OCI-LY3 (cell line): ENCODE data around the gene GDF11.

Source experiments
- H2AFZ ChIP-seq: fragments of 200-600, 300-600 bp; shearing (Covaris generic); 2 replicates; pipeline ENCODE4 v1.6.0; 2014; ENCODE audit warnings: antibody characterized with exemption, low read depth, low read length
- H3K27ac ChIP-seq: fragments of 200-600, 300-600 bp; sonication (generic); 2 replicates; pipeline ENCODE4 v1.5.1; 2014; ENCODE audit warnings: mild to moderate bottlenecking, low read length, moderate library complexity, mixed read lengths
- H3K27me3 ChIP-seq: fragments of 200-600, 300-600 bp; sonication (generic); 2 replicates; pipeline ENCODE4 v1.6.1; 2014; ENCODE audit warnings: low read depth, low read length, mixed read lengths
- H3K36me3 ChIP-seq: fragments of 200-600, 300-600 bp; sonication (generic); replicated peaks from 2 replicates; pipeline ENCODE3; 2014; ENCODE audit warnings: low read depth, low read length, mixed read lengths
- H3K4me1 ChIP-seq: fragments of 300-600, 200-600 bp; sonication (generic); 2 replicates; pipeline ENCODE4 v1.6.1; 2014; ENCODE audit warnings: low read length, mixed read lengths
- H3K4me2 ChIP-seq: fragments of 200-600, 300-600 bp; sonication (generic); 2 replicates; pipeline ENCODE4 v1.6.1; 2014; ENCODE audit warnings: low read length, mixed read lengths
- H3K4me3 ChIP-seq: fragments of 300-600, 200-600 bp; sonication (generic); 2 replicates; pipeline ENCODE4 v1.5.1; 2014; ENCODE audit warnings: antibody characterized with exemption, mild to moderate bottlenecking, low read length, moderate library complexity
- H3K79me2 ChIP-seq: fragments of 300-600, 200-600 bp; shearing (Covaris generic); 2 replicates; pipeline ENCODE4 v1.6.1; 2014; ENCODE audit warnings: mild to moderate bottlenecking, low read length, mixed read lengths
- H3K9ac ChIP-seq: fragments of 300-600, 200-600 bp; shearing (Covaris generic); 2 replicates; pipeline ENCODE4 v1.6.0; 2014; ENCODE audit warnings: mild to moderate bottlenecking, low read length, moderate library complexity
- H3K9me3 ChIP-seq: fragments of 200-600, 300-600 bp; shearing (Covaris generic); 2 replicates; pipeline ENCODE4 v1.6.1; 2014; ENCODE audit warnings: low read length, mixed read lengths; ENCODE audit not compliant: insufficient read depth
- H4K20me1 ChIP-seq: fragments of 200-600, 300-600 bp; sonication (generic); 2 replicates; pipeline ENCODE4 v1.6.1; 2016; ENCODE audit warnings: low read length, mixed read lengths; ENCODE audit not compliant: insufficient read depth
- EZH2phosphoT487 ChIP-seq: fragments of 200-600 bp; shearing (Covaris generic); IDR thresholded peaks from 2 replicates; pipeline ENCODE4 v1.6.1; 2018; ENCODE audit warnings: antibody characterized with exemption, mixed run types, low read depth
- TF ChIP-seq, protein P1 (sequence below): fragments of 200-600, 300-600 bp; sonication (generic); IDR thresholded peaks from 2 replicates; pipeline ENCODE4 v1.5.1; 2014; ENCODE audit warnings: antibody characterized with exemption, low read length, low read depth

Gene GDF11

DNA sequence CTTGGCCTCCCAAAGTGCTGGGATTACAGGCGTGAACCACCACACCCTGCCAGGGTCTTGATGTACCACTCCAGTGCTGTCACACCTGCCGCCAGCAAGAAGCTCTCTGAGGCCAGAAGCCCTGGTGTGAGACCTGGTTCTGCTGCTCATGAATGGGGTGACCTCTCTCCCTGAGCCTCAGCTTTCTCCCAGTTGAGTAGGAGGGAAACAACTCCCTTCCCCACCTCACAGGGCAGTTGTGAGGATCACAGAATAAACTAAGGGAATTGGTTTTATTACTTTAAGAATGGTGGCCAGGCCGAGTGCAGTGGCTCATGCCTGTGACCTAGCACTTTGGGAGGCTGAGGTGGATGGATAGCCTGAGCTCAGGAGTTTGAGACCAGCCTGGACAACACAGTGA, 8.3 kb upstream of the GDF11 start:
- no peaks in the 10 kb centered on the region for H3K36me3 ChIP-seq
- H2AFZ ChIP-seq: no peak overlapping the region
- no peaks in the 10 kb centered on the region for H3K27me3 ChIP-seq
- no peaks in the 10 kb centered on the region for H3K79me2 ChIP-seq
- H3K4me2 ChIP-seq: no peak overlapping the region
- H3K4me1 ChIP-seq: peaks cover 14% of the 10 kb centered on the region; the same call in 1 of the 2 replicates
- TF ChIP-seq, protein P1, sequence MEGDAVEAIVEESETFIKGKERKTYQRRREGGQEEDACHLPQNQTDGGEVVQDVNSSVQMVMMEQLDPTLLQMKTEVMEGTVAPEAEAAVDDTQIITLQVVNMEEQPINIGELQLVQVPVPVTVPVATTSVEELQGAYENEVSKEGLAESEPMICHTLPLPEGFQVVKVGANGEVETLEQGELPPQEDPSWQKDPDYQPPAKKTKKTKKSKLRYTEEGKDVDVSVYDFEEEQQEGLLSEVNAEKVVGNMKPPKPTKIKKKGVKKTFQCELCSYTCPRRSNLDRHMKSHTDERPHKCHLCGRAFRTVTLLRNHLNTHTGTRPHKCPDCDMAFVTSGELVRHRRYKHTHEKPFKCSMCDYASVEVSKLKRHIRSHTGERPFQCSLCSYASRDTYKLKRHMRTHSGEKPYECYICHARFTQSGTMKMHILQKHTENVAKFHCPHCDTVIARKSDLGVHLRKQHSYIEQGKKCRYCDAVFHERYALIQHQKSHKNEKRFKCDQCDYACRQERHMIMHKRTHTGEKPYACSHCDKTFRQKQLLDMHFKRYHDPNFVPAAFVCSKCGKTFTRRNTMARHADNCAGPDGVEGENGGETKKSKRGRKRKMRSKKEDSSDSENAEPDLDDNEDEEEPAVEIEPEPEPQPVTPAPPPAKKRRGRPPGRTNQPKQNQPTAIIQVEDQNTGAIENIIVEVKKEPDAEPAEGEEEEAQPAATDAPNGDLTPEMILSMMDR: no peak
- no peak for TF ChIP-seq EZH2phosphoT487
- no peak overlapping the region for H3K9ac ChIP-seq
- no peak overlapping the region for H3K4me3 ChIP-seq
- no peaks in the 10 kb centered on the region for H3K9me3 ChIP-seq
- H4K20me1 ChIP-seq: no peaks in the 10 kb centered on the region
- no peak overlapping the region for H3K27ac ChIP-seq

DNA sequence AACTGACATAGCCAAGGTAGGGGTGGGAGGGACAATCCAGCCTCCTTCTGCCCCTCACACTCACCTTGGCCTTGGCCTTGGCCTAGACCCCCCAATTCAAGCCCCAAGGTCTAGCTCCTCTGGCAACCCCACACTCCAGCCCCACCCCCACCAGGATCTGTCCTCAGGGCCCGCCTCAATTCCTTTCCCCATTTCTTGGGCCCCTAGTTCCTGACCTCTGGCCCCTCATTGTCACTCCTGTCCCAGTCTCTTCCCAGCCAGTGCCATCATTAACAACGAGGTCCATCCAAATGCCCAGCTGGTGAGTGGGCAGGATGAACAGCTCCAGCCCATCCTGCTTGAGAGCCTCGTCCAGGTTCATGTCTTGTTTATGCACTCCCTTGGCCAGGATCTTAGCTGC, 6.8 kb upstream of the GDF11 start:
- H3K4me1 ChIP-seq: peaks cover 8% of the 10 kb centered on the region; the same call in 1 of the 2 replicates
- no peak overlapping the region for H3K9ac ChIP-seq
- no peak overlapping the region for H3K27ac ChIP-seq
- H3K27me3 ChIP-seq: no peaks in the 10 kb centered on the region
- no peaks in the 10 kb centered on the region for H3K9me3 ChIP-seq
- no peaks in the 10 kb centered on the region for H4K20me1 ChIP-seq
- no peaks in the 10 kb centered on the region for H3K79me2 ChIP-seq
- no peak overlapping the region for H3K4me3 ChIP-seq
- no peaks in the 10 kb centered on the region for H3K36me3 ChIP-seq
- H3K4me2 ChIP-seq: no peak overlapping the region
- no peak for TF ChIP-seq EZH2phosphoT487
- TF ChIP-seq, protein P1: no peak
- no peak overlapping the region for H2AFZ ChIP-seq

DNA sequence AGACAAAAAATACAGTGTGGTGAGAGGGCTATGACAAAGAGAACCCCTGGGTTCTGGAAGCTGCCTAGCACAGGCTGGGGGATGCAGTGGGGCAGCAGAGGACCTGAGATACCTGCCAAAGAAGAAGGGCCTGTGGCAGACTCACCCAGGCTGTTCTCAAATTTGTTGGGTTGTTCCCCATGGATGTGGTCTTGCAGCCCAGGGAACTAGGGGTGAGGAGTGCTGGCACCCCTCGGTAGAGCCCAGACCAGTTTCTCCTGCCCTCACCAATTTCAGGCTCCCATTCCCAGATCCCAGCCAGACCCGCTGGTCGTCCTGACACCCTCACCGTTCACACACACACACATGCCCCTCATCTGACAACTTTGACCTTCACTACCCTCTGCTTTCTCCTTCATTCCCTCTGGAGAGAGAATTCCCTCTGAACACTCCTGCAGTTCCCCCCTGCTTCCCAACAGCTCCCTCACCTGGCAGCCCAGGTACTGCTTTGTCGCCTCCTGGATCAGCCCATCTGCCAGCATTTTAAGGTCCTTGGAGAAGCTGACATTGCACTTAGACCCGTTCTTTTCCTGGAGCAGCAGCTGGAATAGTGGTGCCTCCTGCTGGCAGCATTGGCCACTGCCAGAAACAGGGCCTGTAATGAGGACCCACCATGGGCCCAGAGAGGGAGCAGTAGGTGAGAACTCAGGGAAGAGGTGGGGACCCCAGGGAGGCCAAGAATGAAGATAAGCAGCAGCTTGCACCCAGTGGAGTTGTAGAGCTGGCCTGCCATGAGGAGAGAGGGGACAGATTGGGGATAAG, 5.9 kb upstream of the GDF11 start:
- H2AFZ ChIP-seq: no peak overlapping the region

DNA sequence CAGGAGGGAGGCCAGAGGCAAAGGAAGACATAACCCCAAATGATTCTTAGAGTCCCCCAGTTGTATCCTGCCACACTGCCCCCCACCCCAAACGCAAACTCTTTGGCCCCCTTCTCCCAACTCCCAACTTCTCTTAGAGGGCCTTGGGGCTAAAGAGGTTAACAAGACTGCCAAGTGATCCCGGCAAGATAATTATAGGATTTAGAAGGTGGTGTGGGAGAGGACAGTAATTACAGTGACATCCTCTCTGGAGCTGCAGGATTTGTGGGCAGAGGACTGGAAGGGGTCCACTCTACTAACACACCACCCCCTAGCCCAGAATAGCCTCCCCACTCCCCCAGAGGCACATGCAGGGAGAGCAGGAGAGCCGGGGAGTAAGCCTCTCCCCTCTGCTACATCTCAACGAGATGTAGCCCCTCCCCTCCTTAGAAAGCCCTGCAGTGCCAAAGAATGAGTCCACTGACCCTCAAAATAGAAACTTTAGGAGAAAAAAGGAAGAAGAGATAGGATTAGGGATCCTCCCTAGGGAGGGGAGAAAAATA, 5.3 kb upstream of the GDF11 start:
- Histone ChIP-seq H3K27ac (peak overlapping the region; percentile 28; the same call in 1 of the 2 replicates), H3K4me3 (peak overlapping the region; percentile 87), H3K79me2 (no peaks in the 10 kb centered on the region), H2AFZ (peak overlapping the region; percentile 88), H4K20me1 (no peaks in the 10 kb centered on the region), H3K4me1 (peaks cover 11% of the 10 kb centered on the region), H3K9me3 (no peaks in the 10 kb centered on the region), H3K36me3 (no peaks in the 10 kb centered on the region), H3K27me3 (peaks cover 8% of the 10 kb centered on the region; the same call in 1 of the 2 replicates), H3K4me2 (peak overlapping the region; percentile 94), H3K9ac (peak overlapping the region; percentile 83)
- TF ChIP-seq EZH2phosphoT487: no peak
- TF ChIP-seq, protein P1: peak; percentile 2; the same call in 1 of the 2 replicates

More for the DNA sequence above, 5.9 kb upstream of the GDF11 start:
- Histone ChIP-seq H3K27ac (no peak overlapping the region), H4K20me1 (no peaks in the 10 kb centered on the region), H3K4me2 (peak overlapping the region; percentile 94), H3K4me1 (peaks cover 8% of the 10 kb centered on the region; the same call in 1 of the 2 replicates), H3K27me3 (peaks cover 4% of the 10 kb centered on the region; the same call in 1 of the 2 replicates), H3K79me2 (no peaks in the 10 kb centered on the region), H3K9ac (peak overlapping the region; percentile 83; the same call in 1 of the 2 replicates), H3K9me3 (no peaks in the 10 kb centered on the region), H3K4me3 (no peak overlapping the region), H3K36me3 (no peaks in the 10 kb centered on the region)
- TF ChIP-seq EZH2phosphoT487: no peak
- TF ChIP-seq, protein P1: peak; percentile 78
